ENCODE data around the gene CACNB3.

DNA sequence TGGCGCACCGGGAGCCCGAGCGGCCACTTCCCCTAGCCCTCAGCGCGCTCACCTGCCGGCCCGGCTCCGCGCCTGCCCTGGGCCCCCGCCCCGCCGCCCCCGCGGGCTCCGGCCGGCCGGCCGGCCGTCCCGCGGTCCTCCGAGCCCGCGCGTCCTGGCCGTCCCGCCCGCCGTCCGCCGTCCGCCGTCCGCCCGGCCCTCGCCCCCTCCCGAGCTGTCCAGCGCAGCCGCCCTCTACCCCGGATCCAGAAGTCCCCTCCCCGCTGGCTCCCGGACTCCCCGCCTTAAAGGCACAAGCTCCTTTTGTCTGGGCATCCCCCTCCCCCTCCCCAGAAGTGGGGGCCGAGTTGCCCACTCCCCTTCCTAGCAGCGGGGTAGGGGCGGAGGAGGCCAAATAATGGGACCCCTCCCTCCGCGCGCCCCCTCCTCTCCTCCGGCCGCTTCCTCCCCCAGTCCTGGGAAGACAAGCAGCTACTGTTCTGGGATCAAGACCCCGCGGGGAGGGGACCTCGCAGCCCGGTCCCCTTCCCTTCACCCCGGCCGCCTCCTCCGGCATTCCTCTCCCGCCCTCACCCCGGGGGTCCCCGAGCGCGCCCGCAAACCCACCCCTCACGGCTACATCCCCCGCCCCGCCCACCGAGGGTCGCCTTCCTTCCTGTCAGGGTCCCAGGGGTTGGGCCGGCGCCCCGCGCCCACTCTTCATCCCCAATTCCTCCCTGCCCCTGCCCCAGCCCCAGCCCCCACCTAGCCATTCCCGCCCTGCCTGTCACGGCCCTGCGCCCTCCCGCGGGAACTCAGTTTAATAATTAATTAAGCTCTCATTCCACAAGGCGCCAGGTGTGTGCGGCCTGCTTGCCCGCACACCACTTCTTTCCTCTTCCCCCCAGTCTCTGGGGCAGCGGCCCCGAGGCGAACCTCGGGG is 29.2 kb upstream of the CACNB3 start, which contains the start of gene ADCY6:
- TF ChIP-seq CTCF (IDR thresholded peaks at IDR 0.05) (no peak), EZH2phosphoT487 (IDR thresholded peaks at IDR 0.05) (no peak)

All from neural progenitor cell (in vitro differentiated cells).